SK-N-SH treated with all-trans-retinoic acid at 6 μM for 48 hours (cell line): Measurements from ENCODE around the gene HDAC4.

Experiments
- ATAC-seq: fragments of 200-7000 bp; cut with Tn5 transposase; 3 replicates; pipeline ENCODE4 v1.9.1; 2020; ENCODE audit warnings: mild to moderate bottlenecking, moderate library complexity
- ARNTL ChIP-seq: fragments of 450-650 bp; formaldehyde crosslinking; IDR thresholded peaks from 2 replicates; pipeline ENCODE4 v1.5.0; 2020; ENCODE audit warnings: low read depth, mild to moderate bottlenecking, moderate library complexity, borderline replicate concordance
- BACH2 ChIP-seq: fragments of 250-450 bp; sonication (Bioruptor Pico); IDR thresholded peaks from 2 replicates; pipeline ENCODE4 v1.9.0; 2021; ENCODE audit warnings: mild to moderate bottlenecking, borderline replicate concordance
- CREB5 ChIP-seq: fragments of 250-450 bp; sonication (Bioruptor Pico); IDR thresholded peaks from 2 replicates; pipeline ENCODE4 v1.5.1; 2020; ENCODE audit warnings: low read depth, mild to moderate bottlenecking, moderate library complexity
- CSDC2 ChIP-seq: fragments of 250-450 bp; sonication (Bioruptor Pico); IDR thresholded peaks from 2 replicates; pipeline ENCODE4 v1.5.0; 2020; ENCODE audit warnings: mild to moderate bottlenecking, moderate library complexity
- ESRRG ChIP-seq: fragments of 250-450 bp; sonication (Bioruptor Pico); IDR thresholded peaks from 2 replicates; pipeline ENCODE4 v1.6.1; 2021; ENCODE audit warnings: mild to moderate bottlenecking
- GLIS3 ChIP-seq: fragments of 250-450 bp; sonication (Bioruptor Pico); IDR thresholded peaks from 2 replicates; pipeline ENCODE4 v1.5.0; 2020; ENCODE audit warnings: mild to moderate bottlenecking, moderate library complexity
- ISL1 ChIP-seq: fragments of 250-450 bp; sonication (Bioruptor Pico); IDR thresholded peaks from 2 replicates; pipeline ENCODE4 v2.1.2; 2022; ENCODE audit warnings: mild to moderate bottlenecking, moderate library complexity
- POU6F1 ChIP-seq: fragments of 250-450 bp; sonication (Bioruptor Pico); IDR thresholded peaks from 2 replicates; pipeline ENCODE4 v1.8.0; 2021; ENCODE audit warnings: low read depth, mild to moderate bottlenecking, moderate library complexity, borderline replicate concordance
- PPARA ChIP-seq: fragments of 250-450 bp; sonication (Bioruptor Pico); IDR thresholded peaks from 2 replicates; pipeline ENCODE4 v1.5.0; 2020; ENCODE audit warnings: mild to moderate bottlenecking, borderline replicate concordance
- RARB ChIP-seq: fragments of 250-450 bp; sonication (Bioruptor Pico); IDR thresholded peaks from 2 replicates; pipeline ENCODE4 v1.8.0; 2021; ENCODE audit warnings: mild to moderate bottlenecking, moderate library complexity
- SNAI2 ChIP-seq: fragments of 250-450 bp; sonication (Bioruptor Pico); IDR thresholded peaks from 2 replicates; pipeline ENCODE4 v1.5.0; 2020; ENCODE audit warnings: mild to moderate bottlenecking, moderate library complexity
- TCF4 ChIP-seq: fragments of 250-450 bp; sonication (Bioruptor Pico); IDR thresholded peaks from 2 replicates; pipeline ENCODE4 v1.8.0; 2021; ENCODE audit warnings: mild to moderate bottlenecking, moderate library complexity, borderline replicate concordance
- TOX ChIP-seq: fragments of 250-450 bp; sonication (Bioruptor Pico); IDR thresholded peaks from 2 replicates; pipeline ENCODE4 v1.8.0; 2021; ENCODE audit warnings: mild to moderate bottlenecking, moderate library complexity, borderline replicate concordance
- TSHZ2 ChIP-seq: fragments of 250-450 bp; sonication (Bioruptor Pico); IDR thresholded peaks from 2 replicates; pipeline ENCODE4 v1.5.0; 2020; ENCODE audit warnings: mild to moderate bottlenecking, moderate library complexity
- ZFP3 ChIP-seq: fragments of 250-450 bp; sonication (Bioruptor Pico); IDR thresholded peaks from 2 replicates; pipeline ENCODE4 v1.5.0; 2020; ENCODE audit warnings: mild to moderate bottlenecking, moderate library complexity
- ZFP30 ChIP-seq: fragments of 450-650 bp; formaldehyde crosslinking; IDR thresholded peaks from 2 replicates; pipeline ENCODE4 v1.5.0; 2022; ENCODE audit warnings: mild to moderate bottlenecking, moderate library complexity
- ZNF565 ChIP-seq: fragments of 450-650 bp; formaldehyde crosslinking; conservative IDR thresholded peaks from 2 replicates; pipeline ENCODE4 v1.5.0; 2020; ENCODE audit warnings: low read depth, mild to moderate bottlenecking, moderate library complexity
- ZNF70 ChIP-seq: fragments of 450-650 bp; formaldehyde crosslinking; IDR thresholded peaks from 2 replicates; pipeline ENCODE4 v1.5.0; 2020; ENCODE audit warnings: mild to moderate bottlenecking, moderate library complexity
- ZNF8 ChIP-seq: fragments of 450-650 bp; formaldehyde crosslinking; IDR thresholded peaks from 2 replicates; pipeline ENCODE4 v1.5.0; 2020; ENCODE audit warnings: mild to moderate bottlenecking, moderate library complexity
- TF ChIP-seq, protein P1 (sequence below): fragments of 250-450 bp; sonication (Bioruptor Pico); IDR thresholded peaks from 2 replicates; pipeline ENCODE4 v1.8.0; 2020; ENCODE audit warnings: mild to moderate bottlenecking, moderate library complexity, borderline replicate concordance

The HDAC4 gene

DNA sequence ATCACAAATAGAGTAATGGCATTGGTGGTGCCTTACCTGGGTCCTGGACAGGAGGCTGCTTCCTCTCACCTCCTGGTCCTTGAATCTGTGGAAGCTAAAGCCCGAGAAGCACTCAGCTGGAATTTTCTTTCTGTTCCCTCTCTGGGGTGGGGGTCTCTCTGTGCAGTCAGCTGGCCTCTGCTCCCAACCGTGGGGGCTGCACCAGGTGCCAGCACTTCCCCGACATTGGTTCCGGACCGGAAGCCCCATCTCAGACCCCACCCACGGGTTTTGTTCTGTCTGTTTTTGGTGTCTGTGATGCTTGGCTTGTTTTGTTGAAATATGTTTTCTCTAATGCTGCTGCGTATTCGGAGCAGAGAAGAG is 398.2 kb downstream of the HDAC4 start:
- no peak for ATAC-seq
- TF ChIP-seq ARNTL (CRISPR knock-in tag) (no peak), BACH2 (no peak)

DNA sequence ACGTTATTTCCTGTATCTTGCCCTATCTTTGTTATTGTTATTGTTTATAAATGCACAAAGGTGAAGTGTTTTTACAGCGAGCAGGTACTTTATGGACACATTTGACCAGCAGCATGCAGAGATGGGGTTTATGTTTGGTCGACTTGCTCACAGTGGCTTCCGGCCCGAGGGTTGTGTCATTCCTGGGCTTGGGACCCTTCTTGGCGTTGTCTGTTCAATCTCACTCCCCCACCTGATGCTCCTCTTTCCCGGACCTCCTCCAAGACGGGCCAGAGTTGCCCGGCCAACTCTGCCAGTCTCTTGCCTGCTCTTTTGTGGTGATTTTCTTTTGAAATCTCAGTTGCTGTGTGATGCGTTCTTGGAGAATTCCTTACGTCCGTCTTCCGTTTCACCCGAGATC is 399.0 kb downstream of the HDAC4 start:
- ATAC-seq, result no peak
- TF ChIP-seq ZFP3 (no peak), ZFP30 (CRISPR knock-in tag) (no peak), CSDC2 (CRISPR knock-in tag) (no peak), BACH2 (no peak), ISL1 (CRISPR knock-in tag) (no peak), CREB5 (no peak), ARNTL (CRISPR knock-in tag) (no peak), GLIS3 (no peak), POU6F1 (CRISPR knock-in tag) (no peak), ZNF565 (CRISPR knock-in tag) (no peak), ZNF8 (CRISPR knock-in tag) (no peak), TCF4 (CRISPR knock-in tag) (no peak), RARB (CRISPR knock-in tag) (no peak), ZNF70 (CRISPR knock-in tag) (no peak), TSHZ2 (CRISPR knock-in tag) (no peak), TOX (CRISPR knock-in tag) (no peak), PPARA (CRISPR knock-in tag) (no peak)
- TF ChIP-seq, protein P1, sequence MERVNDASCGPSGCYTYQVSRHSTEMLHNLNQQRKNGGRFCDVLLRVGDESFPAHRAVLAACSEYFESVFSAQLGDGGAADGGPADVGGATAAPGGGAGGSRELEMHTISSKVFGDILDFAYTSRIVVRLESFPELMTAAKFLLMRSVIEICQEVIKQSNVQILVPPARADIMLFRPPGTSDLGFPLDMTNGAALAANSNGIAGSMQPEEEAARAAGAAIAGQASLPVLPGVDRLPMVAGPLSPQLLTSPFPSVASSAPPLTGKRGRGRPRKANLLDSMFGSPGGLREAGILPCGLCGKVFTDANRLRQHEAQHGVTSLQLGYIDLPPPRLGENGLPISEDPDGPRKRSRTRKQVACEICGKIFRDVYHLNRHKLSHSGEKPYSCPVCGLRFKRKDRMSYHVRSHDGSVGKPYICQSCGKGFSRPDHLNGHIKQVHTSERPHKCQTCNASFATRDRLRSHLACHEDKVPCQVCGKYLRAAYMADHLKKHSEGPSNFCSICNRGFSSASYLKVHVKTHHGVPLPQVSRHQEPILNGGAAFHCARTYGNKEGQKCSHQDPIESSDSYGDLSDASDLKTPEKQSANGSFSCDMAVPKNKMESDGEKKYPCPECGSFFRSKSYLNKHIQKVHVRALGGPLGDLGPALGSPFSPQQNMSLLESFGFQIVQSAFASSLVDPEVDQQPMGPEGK (CRISPR knock-in tag), result no peak

- TF ChIP-seq SNAI2 (CRISPR knock-in tag), result no peak
- TF ChIP-seq TCF4 (CRISPR knock-in tag), result no peak
- no peak for TF ChIP-seq ISL1 (CRISPR knock-in tag)
- TF ChIP-seq ESRRG, result no peak
- TF ChIP-seq ZFP30 (CRISPR knock-in tag), result no peak
- no peak for TF ChIP-seq ZNF70 (CRISPR knock-in tag)
- no peak for TF ChIP-seq CREB5
- TF ChIP-seq TSHZ2 (CRISPR knock-in tag), result no peak
- no peak for TF ChIP-seq RARB (CRISPR knock-in tag)
- TF ChIP-seq, protein P1 (CRISPR knock-in tag), result no peak
- no peak for TF ChIP-seq PPARA (CRISPR knock-in tag)
- no peak for ATAC-seq
Measured at GRCh38 chr2:239000500-239001073, 400.2 kb downstream of the HDAC4 start.
